DMS79 (cell line): ENCODE results near the gene PTPRR.

ENCODE experiments used
- DNase-seq: peaks from one replicate; lab custom pipeline; 2025; lab: John Stamatoyannopoulos, UW

Gene PTPRR

GRCh38 chr12:70644861-70645260, 275.7 kb downstream of the PTPRR start:
- DNase-seq = no peak

- DNase-seq = no peak
Measured at GRCh38 chr12:70643939-70644338, 276.6 kb downstream of the PTPRR start.

- no peak for DNase-seq
Measured at GRCh38 chr12:70641691-70642090, 278.8 kb downstream of the PTPRR start.

DNA sequence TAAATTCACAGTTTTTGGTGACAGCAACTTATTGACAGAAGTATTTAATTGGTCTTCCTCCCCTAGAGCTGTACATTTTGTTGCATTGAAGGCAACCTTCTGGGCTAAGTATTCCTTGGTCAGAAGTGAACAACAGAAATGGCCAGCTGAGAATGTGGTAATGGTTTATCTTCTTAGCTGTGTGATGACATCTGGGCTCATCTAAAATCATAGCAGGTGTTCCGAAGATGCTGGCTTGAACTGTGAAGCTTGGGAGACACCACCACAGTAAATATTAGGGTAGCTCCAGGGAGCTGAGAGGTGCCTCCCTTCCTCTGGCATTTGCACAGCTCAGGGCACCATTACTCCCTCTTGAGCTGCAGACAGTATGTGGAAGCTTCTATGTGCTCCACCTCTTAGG, 279.6 kb downstream of the PTPRR start:
- DNase-seq = no peak

DNA sequence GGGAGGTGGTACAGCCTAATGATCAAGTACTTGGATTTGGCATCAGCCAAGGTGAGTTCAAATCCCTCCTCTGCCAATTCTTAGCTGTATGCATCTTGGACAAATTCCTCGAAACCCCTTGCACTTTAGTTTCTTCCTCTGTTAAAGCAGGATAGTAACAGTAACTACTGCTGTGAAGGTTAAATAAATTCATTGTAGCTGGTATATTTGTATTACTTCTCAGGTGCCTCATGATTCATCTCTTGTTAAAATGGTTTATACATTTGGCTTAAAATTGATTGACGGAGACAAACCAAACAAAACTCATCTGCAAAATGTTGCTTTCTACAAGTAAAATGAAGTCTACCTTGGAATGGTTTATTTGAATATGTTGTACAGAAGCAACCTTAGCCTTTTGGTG, 281.0 kb downstream of the PTPRR start:
- no peak for DNase-seq

DNA sequence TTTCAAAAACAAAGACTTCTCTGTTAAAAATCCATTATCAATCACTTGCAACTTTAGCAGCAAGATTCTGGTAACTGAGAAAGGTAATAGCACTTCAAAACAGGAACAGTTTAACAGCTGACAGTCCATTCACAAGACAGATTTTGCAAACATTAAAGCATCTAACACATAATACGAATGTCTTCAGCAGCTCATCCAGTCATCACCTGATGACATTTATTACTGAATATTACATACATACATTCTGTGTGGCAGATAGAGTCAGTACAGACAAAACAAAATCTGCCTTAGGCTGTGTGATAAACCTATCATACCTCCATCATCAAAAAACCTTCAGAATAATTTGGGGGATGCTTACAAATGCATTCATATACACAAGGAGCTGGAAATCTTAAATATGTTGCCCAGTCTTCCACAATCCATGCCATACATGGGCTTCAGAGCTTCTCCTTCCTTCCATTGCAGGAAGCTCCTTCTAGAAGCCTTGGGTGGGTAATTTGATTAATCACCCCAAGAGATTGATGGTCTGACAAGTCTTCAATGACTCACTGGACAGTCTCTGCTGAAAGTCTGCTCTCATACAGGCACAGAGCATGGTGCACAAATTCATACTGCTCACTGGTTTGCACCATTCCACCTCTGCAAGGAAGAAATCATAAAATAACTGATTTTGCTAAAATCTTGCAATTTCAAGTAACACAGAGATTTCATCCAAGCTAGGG, 281.7 kb downstream of the PTPRR start:
- no peak for DNase-seq

DNA sequence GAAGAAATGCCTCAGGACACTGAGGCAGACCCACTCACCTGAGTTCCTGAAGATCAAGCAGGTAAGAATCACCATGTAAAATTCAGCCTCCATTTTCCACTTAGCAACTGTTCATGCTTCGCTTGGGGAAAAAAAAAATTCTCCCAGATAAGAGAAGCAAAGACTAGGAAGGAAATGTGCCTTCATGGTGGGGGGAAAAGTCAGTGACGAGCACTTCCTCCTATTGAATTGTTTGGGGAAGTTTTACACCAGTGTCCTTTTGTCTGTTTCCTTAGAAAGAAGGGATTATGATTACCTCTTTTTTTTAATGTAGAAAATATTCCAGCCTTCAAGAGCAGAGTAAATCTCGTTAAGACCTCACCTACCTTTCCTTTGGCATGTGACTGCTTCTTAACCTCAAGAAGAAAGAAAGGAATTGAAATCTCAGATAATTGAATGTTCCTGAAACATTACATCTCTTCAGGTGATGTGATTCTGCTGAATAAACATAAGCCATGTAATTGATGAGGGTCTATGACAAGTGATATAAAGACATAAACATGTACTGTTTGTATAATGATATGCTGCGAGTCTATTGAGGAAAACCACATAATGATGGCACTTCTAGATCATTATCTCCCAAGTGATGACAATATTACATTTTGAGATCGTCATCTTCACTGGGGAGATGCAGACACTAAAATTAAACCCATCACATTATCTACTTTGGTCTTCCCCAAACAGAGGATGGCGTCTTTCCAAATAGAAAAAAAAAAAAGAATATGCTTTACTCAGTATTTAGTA, 283.0 kb downstream of the PTPRR start, which contains the start of gene PTPRB:
PTPRB (minus strand) TSS at position 127 of the 783 bp plus-strand sequence; CDS start at position 93, 34 bp downstream.
- no peak for DNase-seq

- DNase-seq = no peak
Measured at GRCh38 chr12:70635755-70636154, 284.8 kb downstream of the PTPRR start.

DNA sequence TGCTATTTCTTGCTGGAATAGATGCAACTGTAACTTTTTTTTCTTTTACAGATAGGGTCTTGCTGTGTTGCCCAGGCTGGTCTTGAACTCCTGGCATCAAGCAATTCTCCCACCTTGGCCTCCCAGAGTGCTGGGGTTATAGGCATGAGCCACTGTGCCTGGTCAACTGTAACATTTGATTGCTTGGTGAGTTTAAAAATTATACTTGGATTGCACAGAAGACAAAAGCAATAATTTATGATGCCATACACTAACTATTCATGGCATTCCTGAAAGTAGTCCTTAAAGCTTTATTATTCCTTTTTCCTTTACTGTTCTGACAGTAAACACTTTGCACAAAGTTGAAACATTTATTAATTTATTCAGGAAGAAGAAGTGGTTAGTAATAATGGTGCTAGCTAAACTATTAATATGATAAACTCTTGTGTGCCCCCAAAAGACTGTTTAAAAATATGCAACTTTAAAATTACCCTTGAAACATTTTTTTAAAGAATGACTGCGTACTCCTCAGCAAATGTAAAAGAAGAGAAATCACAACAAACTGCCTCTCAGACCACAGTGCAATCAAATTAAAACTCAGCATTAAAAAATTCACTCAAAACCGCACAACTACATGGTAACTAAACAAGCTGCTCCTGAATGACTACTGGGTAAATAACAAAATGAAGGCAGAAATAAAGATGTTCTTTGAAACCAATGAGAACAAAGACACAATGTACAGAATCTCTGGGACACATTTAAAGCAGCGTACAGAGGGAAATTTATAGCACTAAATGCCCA, 291.6 kb downstream of the PTPRR start:
- DNase-seq = no peak

- DNase-seq = no peak
Measured at GRCh38 chr12:70627677-70628076, 292.9 kb downstream of the PTPRR start.

GRCh38 chr12:70626180-70626579, 294.4 kb downstream of the PTPRR start:
- DNase-seq = no peak

DNA sequence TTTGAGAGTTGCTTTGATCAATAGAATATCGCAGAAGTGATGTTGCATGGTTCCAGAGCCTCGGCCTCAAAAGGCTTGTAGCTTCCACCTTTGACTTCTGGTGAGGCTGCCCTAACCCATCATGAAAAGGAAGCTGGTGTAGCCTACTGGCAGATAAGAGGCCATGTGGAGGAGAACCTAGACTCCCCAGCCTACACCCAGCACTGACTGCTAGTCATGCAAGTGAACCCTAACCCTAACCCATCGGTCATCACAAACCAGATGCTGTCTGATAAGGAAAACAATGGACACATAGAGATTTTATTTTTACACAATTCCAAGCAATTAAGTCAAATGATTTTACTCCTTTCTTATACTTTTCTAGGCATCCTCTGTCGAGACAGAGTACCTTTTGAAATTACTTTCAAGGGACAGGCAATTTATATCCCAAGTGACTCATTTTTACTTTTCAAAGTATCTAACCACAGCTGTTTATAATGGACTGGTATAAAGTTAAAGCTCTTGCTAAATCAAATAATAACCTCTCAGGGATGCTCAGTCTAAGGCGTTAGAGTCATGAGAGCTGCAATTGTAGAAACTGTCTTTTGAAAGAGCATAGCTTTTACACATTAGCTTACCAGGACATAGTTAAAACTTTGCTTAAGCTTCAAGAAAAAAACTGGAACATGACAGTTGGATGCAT, 300.9 kb downstream of the PTPRR start:
- no peak for DNase-seq

DNA sequence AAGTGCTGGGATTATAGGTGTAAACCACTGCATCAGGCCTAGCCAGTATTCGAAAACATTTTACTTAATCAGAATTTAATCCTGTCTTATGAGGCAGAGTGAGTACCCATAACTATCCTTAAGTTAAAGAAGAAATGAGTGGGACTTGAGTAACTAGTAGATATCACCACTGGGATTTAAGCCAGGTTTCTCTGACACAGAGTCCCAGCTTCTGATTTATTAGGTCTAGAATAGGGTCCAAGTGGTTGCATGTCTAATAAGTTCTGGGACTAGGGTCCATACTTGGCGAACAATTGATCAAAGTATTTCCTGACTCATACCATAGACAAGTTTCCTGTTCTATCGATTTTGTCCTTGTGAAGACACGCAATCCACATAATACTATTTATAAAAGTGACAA, 302.2 kb downstream of the PTPRR start:
- no peak for DNase-seq

GRCh38 chr12:70617450-70617849, 303.1 kb downstream of the PTPRR start:
- no peak for DNase-seq

GRCh38 chr12:70615174-70615866, 305.2 kb downstream of the PTPRR start:
- no peak for DNase-seq

GRCh38 chr12:70609739-70610491, 310.6 kb downstream of the PTPRR start:
- no peak for DNase-seq

- no peak for DNase-seq
Measured at GRCh38 chr12:70609203-70609602, 311.3 kb downstream of the PTPRR start.

DNA sequence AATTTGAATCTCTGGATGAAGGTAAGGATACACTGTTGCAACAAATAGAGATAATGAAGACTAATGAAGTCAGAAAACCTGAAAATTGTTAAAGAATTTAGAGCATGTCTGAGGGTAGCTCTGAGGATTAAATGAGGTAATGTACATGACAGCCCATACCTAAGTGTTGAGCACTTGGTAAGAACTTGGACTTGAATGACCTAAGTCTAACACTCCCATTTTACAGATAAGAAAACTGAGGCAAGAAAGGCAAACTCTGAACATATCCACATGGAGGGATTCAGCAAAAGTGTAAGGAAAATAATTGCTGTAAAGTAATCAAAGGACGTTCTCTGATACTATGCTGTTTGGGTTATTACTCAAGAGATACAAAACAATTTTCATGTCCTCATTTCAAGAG, 312.4 kb downstream of the PTPRR start:
- no peak for DNase-seq

GRCh38 chr12:70607107-70607506, 313.4 kb downstream of the PTPRR start:
- DNase-seq = no peak

DNA sequence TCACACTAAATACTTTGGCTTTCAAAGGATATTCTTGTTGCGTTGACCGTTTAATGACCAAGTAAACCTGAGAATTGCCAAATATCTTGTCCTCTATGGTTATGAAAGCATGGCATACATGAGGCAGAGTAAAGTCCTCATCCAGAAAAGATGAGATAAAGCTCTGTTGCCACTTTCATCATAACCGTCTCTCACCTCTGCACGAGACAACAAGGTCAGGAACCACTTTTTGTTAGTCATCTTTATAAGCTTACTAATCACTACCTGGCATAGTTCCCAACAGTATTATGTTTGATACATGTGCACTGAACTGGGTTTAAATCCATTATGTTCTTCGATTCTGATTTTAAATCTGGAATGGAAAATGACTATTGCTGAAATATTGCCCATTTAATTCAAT, 314.6 kb downstream of the PTPRR start:
- DNase-seq = no peak

DNA sequence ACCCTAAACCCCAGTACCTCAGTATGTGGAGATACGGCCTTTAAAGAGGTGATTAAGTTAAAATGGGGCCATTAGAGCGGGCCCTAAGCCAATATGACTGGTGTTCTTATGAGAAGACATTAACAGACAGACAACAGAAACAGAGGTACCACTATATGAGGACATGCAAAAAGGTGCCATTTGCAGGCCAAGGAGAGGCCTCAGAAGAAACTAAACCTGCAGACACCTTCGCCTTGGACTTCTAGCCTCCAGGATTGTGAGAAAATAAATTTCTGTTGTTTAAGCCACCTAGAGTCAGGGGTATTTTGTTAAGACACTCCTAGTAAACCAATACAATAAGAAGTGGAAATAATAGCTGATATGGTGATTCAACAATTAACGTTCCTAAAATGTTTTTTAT, 315.9 kb downstream of the PTPRR start:
- no peak for DNase-seq
